DOHH2 (cell line): ENCODE data around the gene DAPK2.

ENCODE experiments used
- EZH2phosphoT487 ChIP-seq: fragments of 200-600 bp; sonication (generic); IDR thresholded peaks from 2 replicates; pipeline ENCODE4 v1.6.1; 2017; ENCODE audit warnings: borderline replicate concordance, mild to moderate bottlenecking, antibody characterized with exemption, low read length, moderate library complexity, mixed read lengths
- TF ChIP-seq, protein P1 (sequence below): fragments of 200-600 bp; sonication (generic); IDR thresholded peaks from one replicate; pipeline ENCODE4 v1.5.1; 2014; ENCODE audit warnings: antibody characterized with exemption, mild to moderate bottlenecking, low read depth, low read length; ENCODE audit not compliant: poor library complexity, severe bottlenecking

DNA sequence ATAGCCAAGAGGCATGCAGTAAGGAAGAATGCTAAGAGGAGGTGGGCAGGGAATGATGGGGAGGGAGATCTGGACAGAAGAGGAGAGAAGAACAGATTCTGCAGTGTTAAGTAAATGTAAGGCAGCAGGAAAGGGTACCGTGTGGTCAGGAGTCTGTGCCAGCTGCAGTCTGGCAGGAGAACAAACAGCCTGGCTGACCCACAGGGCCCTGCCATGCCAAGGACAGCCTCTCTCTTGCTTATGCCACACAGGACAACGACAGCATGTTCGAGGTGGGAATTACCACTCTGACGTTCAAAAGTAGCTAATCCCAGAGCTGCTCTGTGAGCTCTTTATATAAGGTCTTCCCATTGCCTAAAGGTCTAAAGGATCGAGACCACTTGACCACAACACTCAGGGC lies 31.3 kb downstream of the DAPK2 start:
- no peak for TF ChIP-seq EZH2phosphoT487
- TF ChIP-seq, protein P1, sequence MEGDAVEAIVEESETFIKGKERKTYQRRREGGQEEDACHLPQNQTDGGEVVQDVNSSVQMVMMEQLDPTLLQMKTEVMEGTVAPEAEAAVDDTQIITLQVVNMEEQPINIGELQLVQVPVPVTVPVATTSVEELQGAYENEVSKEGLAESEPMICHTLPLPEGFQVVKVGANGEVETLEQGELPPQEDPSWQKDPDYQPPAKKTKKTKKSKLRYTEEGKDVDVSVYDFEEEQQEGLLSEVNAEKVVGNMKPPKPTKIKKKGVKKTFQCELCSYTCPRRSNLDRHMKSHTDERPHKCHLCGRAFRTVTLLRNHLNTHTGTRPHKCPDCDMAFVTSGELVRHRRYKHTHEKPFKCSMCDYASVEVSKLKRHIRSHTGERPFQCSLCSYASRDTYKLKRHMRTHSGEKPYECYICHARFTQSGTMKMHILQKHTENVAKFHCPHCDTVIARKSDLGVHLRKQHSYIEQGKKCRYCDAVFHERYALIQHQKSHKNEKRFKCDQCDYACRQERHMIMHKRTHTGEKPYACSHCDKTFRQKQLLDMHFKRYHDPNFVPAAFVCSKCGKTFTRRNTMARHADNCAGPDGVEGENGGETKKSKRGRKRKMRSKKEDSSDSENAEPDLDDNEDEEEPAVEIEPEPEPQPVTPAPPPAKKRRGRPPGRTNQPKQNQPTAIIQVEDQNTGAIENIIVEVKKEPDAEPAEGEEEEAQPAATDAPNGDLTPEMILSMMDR: no peak
